Measurements from ENCODE around the gene JARID2. TPM values are rescaled to one million over a fixed set of nuclear protein-coding genes. Genes with fewer than 3 reads are reported as not detected.

The JARID2 gene
- total RNA-seq, 1 experiment from 2014 or later = 180 TPM

DNA sequence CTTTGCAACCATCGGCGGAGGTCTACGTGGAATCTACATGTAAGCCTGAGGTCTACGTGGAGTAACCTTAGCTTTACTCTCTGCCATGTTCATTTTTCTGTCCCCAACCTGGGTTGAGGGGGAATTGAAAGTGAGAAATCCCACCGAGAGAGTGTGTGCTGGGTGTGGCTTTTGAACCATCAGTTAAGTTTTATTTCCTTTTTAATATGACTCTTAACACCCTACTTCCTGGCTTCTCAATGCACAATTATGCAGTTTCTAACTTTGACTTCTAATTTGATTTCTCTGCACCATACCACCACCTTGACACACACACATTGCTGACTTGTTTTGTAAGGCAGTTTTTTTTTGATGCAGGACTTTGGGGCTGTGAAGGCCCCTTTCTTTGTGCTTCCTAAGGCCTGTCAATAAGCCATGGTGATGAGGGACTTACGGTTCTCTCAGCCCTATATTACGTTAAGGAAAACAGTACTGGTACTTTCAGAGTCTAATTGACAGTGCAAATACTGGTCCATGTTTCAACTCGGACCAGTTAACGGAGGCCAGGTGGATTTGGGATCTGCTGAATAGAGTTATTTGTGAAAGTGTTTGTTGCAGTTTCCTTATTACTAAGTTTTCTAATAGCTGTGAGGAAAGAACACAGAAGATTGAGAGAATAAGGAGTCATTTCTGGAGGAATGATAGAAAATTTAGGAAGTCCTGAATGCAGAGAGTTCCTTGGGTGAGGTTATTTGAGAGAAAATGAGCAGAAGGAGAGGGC, 206.5 kb downstream of the JARID2 start:
- Mint-ChIP-seq H3K4me1 (peaks cover 76% of the 10 kb centered on the region), H3K27me3 (ENCODE audit: low read depth) (no peaks in the 10 kb centered on the region), H3K36me3 (peaks cover 34% of the 10 kb centered on the region), H3K4me3 (no peak overlapping the region), H3K27ac (no peak overlapping the region; the same call in 1 of the 2 replicates), H3K9me3 (no peaks in the 10 kb centered on the region)
- no peak for TF ChIP-seq ZNF416 (CRISPR knock-in tag; IDR thresholded peaks at IDR 0.05)
- TF ChIP-seq CREB1 (CRISPR knock-in tag; IDR thresholded peaks at IDR 0.05) = no peak
- TF ChIP-seq FOXP1 (CRISPR knock-in tag; IDR thresholded peaks at IDR 0.05; ENCODE audit: borderline replicate concordance) = no peak
- TF ChIP-seq ATF3 (CRISPR knock-in tag; conservative IDR thresholded peaks at IDR 0.05) = no peak
- no peak for TF ChIP-seq ESRRA (CRISPR knock-in tag; IDR thresholded peaks at IDR 0.05; ENCODE audit: borderline replicate concordance)
- TF ChIP-seq ZNF121 (CRISPR knock-in tag; IDR thresholded peaks at IDR 0.05) = no peak
- TF ChIP-seq AR (CRISPR knock-in tag; IDR thresholded peaks at IDR 0.05) = no peak
- TF ChIP-seq USF2 (CRISPR knock-in tag; IDR thresholded peaks at IDR 0.05) = no peak
- TF ChIP-seq, protein P1, sequence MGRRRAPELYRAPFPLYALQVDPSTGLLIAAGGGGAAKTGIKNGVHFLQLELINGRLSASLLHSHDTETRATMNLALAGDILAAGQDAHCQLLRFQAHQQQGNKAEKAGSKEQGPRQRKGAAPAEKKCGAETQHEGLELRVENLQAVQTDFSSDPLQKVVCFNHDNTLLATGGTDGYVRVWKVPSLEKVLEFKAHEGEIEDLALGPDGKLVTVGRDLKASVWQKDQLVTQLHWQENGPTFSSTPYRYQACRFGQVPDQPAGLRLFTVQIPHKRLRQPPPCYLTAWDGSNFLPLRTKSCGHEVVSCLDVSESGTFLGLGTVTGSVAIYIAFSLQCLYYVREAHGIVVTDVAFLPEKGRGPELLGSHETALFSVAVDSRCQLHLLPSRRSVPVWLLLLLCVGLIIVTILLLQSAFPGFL (CRISPR knock-in tag; IDR thresholded peaks at IDR 0.05; ENCODE audit: borderline replicate concordance) = no peak
- ChIA-PET POLR2A (interaction anchor here (1.3 kb wide), 1 partner anchor 13 kb away, joined by 5 read pairs; no protein-coding TSS in a partner anchor), CTCF (no interaction called here)
- ATAC-seq (no peak), DNase-seq (ENCODE audit: low spot score) (no peak)

GRCh38 chr6:15453186-15453585, 207.3 kb downstream of the JARID2 start:
- H3K27me3 Mint-ChIP-seq (ENCODE audit: low read depth) = no peaks in the 10 kb centered on the region
- TF ChIP-seq, protein P2, sequence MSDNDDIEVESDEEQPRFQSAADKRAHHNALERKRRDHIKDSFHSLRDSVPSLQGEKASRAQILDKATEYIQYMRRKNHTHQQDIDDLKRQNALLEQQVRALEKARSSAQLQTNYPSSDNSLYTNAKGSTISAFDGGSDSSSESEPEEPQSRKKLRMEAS (CRISPR knock-in tag; IDR thresholded peaks at IDR 0.05) = no peak
- no peak for TF ChIP-seq ATF2 (CRISPR knock-in tag; IDR thresholded peaks at IDR 0.05; ENCODE audit: borderline replicate concordance, low read depth)
- POLR2A ChIA-PET = no interaction called here
- peaks cover 76% of the 10 kb centered on the region for H3K4me1 Mint-ChIP-seq
- peaks cover 34% of the 10 kb centered on the region for H3K36me3 Mint-ChIP-seq
- no peak overlapping the region; the same call in 1 of the 2 replicates for H3K27ac Mint-ChIP-seq
- CTCF ChIA-PET = no interaction called here
- no peaks in the 10 kb centered on the region for H3K9me3 Mint-ChIP-seq
- ATAC-seq = no peak
- no peak for DNase-seq (ENCODE audit: low spot score)
- no peak overlapping the region for H3K4me3 Mint-ChIP-seq

DNA sequence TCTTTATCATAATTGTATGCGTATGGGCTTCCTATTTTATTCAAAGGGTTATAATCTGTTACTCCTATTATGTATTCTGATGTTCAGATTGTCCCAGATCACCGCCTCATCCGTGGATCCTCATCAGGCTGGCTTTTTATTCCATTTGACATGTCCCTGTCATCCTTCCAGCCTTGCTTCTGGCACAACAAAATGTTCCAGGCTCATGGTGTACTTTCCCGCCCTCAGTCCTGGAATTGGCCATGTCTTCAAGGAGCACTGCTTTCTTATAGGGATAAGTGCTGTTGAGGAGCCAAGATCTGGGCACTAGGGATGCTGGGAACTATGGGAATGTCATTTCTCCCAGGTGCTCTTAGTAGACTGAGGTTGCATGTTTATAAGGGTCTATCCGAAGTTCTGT, 207.8 kb downstream of the JARID2 start:
- TF ChIP-seq E2F5 (CRISPR knock-in tag; IDR thresholded peaks at IDR 0.05) (no peak), ELF4 (CRISPR knock-in tag; IDR thresholded peaks at IDR 0.05; ENCODE audit: low read depth) (no peak), TP53 (CRISPR knock-in tag; IDR thresholded peaks at IDR 0.05) (no peak), CREB1 (CRISPR knock-in tag; IDR thresholded peaks at IDR 0.05) (no peak), ZNF423 (CRISPR knock-in tag; IDR thresholded peaks at IDR 0.05) (no peak), ZNF425 (CRISPR knock-in tag; conservative IDR thresholded peaks at IDR 0.05) (no peak), ZNF121 (CRISPR knock-in tag; IDR thresholded peaks at IDR 0.05) (no peak), ZNF416 (CRISPR knock-in tag; IDR thresholded peaks at IDR 0.05) (no peak)
- Mint-ChIP-seq H3K9me3 (no peaks in the 10 kb centered on the region), H3K27me3 (ENCODE audit: low read depth) (no peaks in the 10 kb centered on the region), H3K4me3 (no peak overlapping the region), H3K4me1 (peaks cover 76% of the 10 kb centered on the region), H3K27ac (no peak overlapping the region), H3K36me3 (peaks cover 34% of the 10 kb centered on the region)
- ChIA-PET POLR2A (no interaction called here), CTCF (no interaction called here)
- DNase-seq (ENCODE audit: low spot score) (no peak), ATAC-seq (no peak)

Data from WTC11 (cell line).